ENCODE measurements around the gene TDRKH. TPM values are rescaled to one million over a fixed set of nuclear protein-coding genes. Genes with fewer than 3 reads are reported as not detected.
"Not testable (repeated sequence)": the region's sequence is repeated elsewhere in the genome, so short reads cannot be mapped to it uniquely, and the experiment has no call there.

Gene TDRKH
- total RNA-seq, 1 donor from 2014 or later, result 15.6 TPM

- ChIA-PET CTCF (no interaction called here), POLR2A (interaction anchor here (0.6 to 2.4 kb wide), 6 partner anchors 28 to 851 kb away, joined by 3 to 33 read pairs (median 4); partner anchors contain the start of genes MRPL9, PSMD4 and SNX27)
- Mint-ChIP-seq H3K4me3 (peak overlapping the region; percentile 99), H3K27ac (peak overlapping the region; percentile 91), H3K36me3 (ENCODE audit: low read depth) (peaks cover 9% of the 10 kb centered on the region), H3K27me3 (peaks cover 3% of the 10 kb centered on the region), H3K4me1 (peaks cover 21% of the 10 kb centered on the region), H3K9me3 (no peaks in the 10 kb centered on the region)
- TF ChIP-seq CTCF (IDR thresholded peaks at IDR 0.05), result no peak
- DNase-seq (no peak), ATAC-seq (ENCODE audit: low read depth) (no peak)
- intact Hi-C loops (cut with micrococcal nuclease), result loop anchor here (1.0 to 5.0 kb wide), 6 partner anchors 28 to 464 kb away; partner anchors contain the start of genes C2CD4D, MRPL9, PI4KB and POGZ
Measured at GRCh38 chr1:151790940-151791651, 796 bp upstream of the TDRKH start.

- CTCF ChIA-PET, result no interaction called here
- H3K36me3 Mint-ChIP-seq (ENCODE audit: low read depth), result peaks cover 10% of the 10 kb centered on the region
- ATAC-seq (ENCODE audit: low read depth) (no peak), DNase-seq (no peak)
- H3K27me3 Mint-ChIP-seq, result peaks cover 3% of the 10 kb centered on the region
- POLR2A ChIA-PET, result interaction anchor here (0.6 kb wide), 2 partner anchors 27 to 122 kb away, joined by 3 read pairs; partner anchors contain the start of gene THEM4
- no peaks in the 10 kb centered on the region for H3K9me3 Mint-ChIP-seq
- no peak for TF ChIP-seq CTCF (IDR thresholded peaks at IDR 0.05)
- no peak overlapping the region for H3K27ac Mint-ChIP-seq
- H3K4me1 Mint-ChIP-seq, result peaks cover 21% of the 10 kb centered on the region
- H3K4me3 Mint-ChIP-seq, result no peak overlapping the region
- intact Hi-C loops (cut with micrococcal nuclease), result no loop called here
Measured at GRCh38 chr1:151787689-151788088, 2.6 kb downstream of the TDRKH start.

GRCh38 chr1:151783796-151784195 is 6.5 kb downstream of the TDRKH start:
- no peak for TF ChIP-seq CTCF (IDR thresholded peaks at IDR 0.05)
- Mint-ChIP-seq H3K27ac (no peak overlapping the region), H3K9me3 (no peaks in the 10 kb centered on the region), H3K27me3 (peaks cover 3% of the 10 kb centered on the region), H3K4me3 (no peak overlapping the region), H3K4me1 (no peaks in the 10 kb centered on the region), H3K36me3 (ENCODE audit: low read depth) (peaks cover 27% of the 10 kb centered on the region)
- ATAC-seq (ENCODE audit: low read depth), result no peak
- ChIA-PET CTCF (no interaction called here), POLR2A (no interaction called here)
- DNase-seq, result no peak
- intact Hi-C loops (cut with micrococcal nuclease), result no loop called here

- TF ChIP-seq CTCF (IDR thresholded peaks at IDR 0.05), result no peak
- DNase-seq, result no peak
Measured at GRCh38 chr1:151782741-151783140, 7.6 kb downstream of the TDRKH start.

GRCh38 chr1:151782026-151782425 is 8.3 kb downstream of the TDRKH start:
- H3K27me3 Mint-ChIP-seq; H3K9me3 Mint-ChIP-seq; DNase-seq; H3K4me1 Mint-ChIP-seq; H3K27ac Mint-ChIP-seq; POLR2A ChIA-PET; ATAC-seq (ENCODE audit: low read depth); intact Hi-C loops (cut with micrococcal nuclease); CTCF ChIA-PET; H3K4me3 Mint-ChIP-seq: not testable (repeated sequence)
- H3K36me3 Mint-ChIP-seq (ENCODE audit: low read depth), result peaks cover 38% of the 10 kb centered on the region

More at GRCh38 chr1:151782741-151783140, 7.6 kb downstream of the TDRKH start:
- Mint-ChIP-seq H3K4me3 (no peak overlapping the region), H3K27me3 (peaks cover 3% of the 10 kb centered on the region), H3K36me3 (ENCODE audit: low read depth) (peaks cover 36% of the 10 kb centered on the region), H3K4me1 (no peaks in the 10 kb centered on the region), H3K9me3 (no peaks in the 10 kb centered on the region), H3K27ac (no peak overlapping the region)
- no peak for ATAC-seq (ENCODE audit: low read depth)
- intact Hi-C loops (cut with micrococcal nuclease), result no loop called here
- POLR2A ChIA-PET, result no interaction called here
- CTCF ChIA-PET, result no interaction called here

- H3K9me3 Mint-ChIP-seq; ATAC-seq (ENCODE audit: low read depth); DNase-seq; H3K27me3 Mint-ChIP-seq; CTCF ChIA-PET; H3K4me1 Mint-ChIP-seq; intact Hi-C loops (cut with micrococcal nuclease); H3K4me3 Mint-ChIP-seq; H3K27ac Mint-ChIP-seq: not testable (repeated sequence)
- POLR2A ChIA-PET, result interaction anchor here (0.6 kb wide), 1 partner anchor 9 kb away, joined by 5 read pairs; no protein-coding TSS in a partner anchor
- peaks cover 49% of the 10 kb centered on the region for H3K36me3 Mint-ChIP-seq (ENCODE audit: low read depth)
Measured at GRCh38 chr1:151780736-151781135, 9.6 kb downstream of the TDRKH start.

All from activated B cell treated with CpG ODN at 0.5 μM for 24 hours (primary cell).